Astrocyte (in vitro differentiated cells and primary cell): Measurements from ENCODE around the gene ST6GALNAC6. TPM values are rescaled to one million over a fixed set of nuclear protein-coding genes. Genes with fewer than 3 reads are reported as not detected.
"Not testable (repeated sequence)": the region's sequence is repeated elsewhere in the genome, so short reads cannot be mapped to it uniquely, and the experiment has no call there.

Source experiments
- DNase-seq: peaks from one replicate; pipeline ENCODE4 v3.0.0-alpha.2; 2010; ENCODE audit warnings: low read depth
- FAIRE-seq: peaks from 2 replicates; lab custom pipeline; 2011; peaks lifted over from hg19 to GRCh38; lab: Jason Lieb, UNC
- H2AFZ ChIP-seq: 2 replicates; pipeline ENCODE4 v1.6.0; 2012; ENCODE audit warnings: low read depth, low read length, inconsistent platforms
- H3K27ac ChIP-seq: 2 replicates; pipeline ENCODE4 v1.5.1; 2011; ENCODE audit warnings: low read depth, low read length, inconsistent platforms
- H3K27me3 ChIP-seq: 2 replicates; pipeline ENCODE4 v1.6.0; 2011; ENCODE audit warnings: low read length, inconsistent platforms; ENCODE audit not compliant: insufficient read depth
- H3K36me3 ChIP-seq: 2 replicates; pipeline ENCODE4 v1.5.1; 2011; ENCODE audit warnings: low read length, inconsistent platforms; ENCODE audit not compliant: insufficient read depth
- H3K4me1 ChIP-seq: 2 replicates; pipeline ENCODE4 v1.5.1; 2011; ENCODE audit warnings: low read length, inconsistent platforms; ENCODE audit not compliant: insufficient read depth
- H3K4me2 ChIP-seq: 2 replicates; pipeline ENCODE4 v1.6.0; 2012; ENCODE audit warnings: low read length, inconsistent platforms
- H3K4me3 ChIP-seq: 2 replicates; pipeline ENCODE4 v1.5.1; 2011; ENCODE audit warnings: low read depth, mild to moderate bottlenecking, low read length, inconsistent platforms; ENCODE audit not compliant: insufficient read depth
- H3K79me2 ChIP-seq: 2 replicates; pipeline ENCODE4 v1.6.0; 2012; ENCODE audit warnings: mild to moderate bottlenecking, low read length, inconsistent platforms; ENCODE audit not compliant: insufficient read depth
- H3K9ac ChIP-seq: 2 replicates; pipeline ENCODE4 v1.6.0; 2012; ENCODE audit warnings: mild to moderate bottlenecking, low read length, inconsistent platforms
- H3K9me3 ChIP-seq: 2 replicates; pipeline ENCODE4 v1.5.1; 2012; ENCODE audit warnings: low read depth, mild to moderate bottlenecking, low read length, inconsistent platforms; ENCODE audit not compliant: insufficient read depth
- H4K20me1 ChIP-seq: 2 replicates; pipeline ENCODE4 v1.6.0; 2012; ENCODE audit warnings: low read length, inconsistent platforms; ENCODE audit not compliant: insufficient read depth
- H3K27ac Mint-ChIP-seq: one replicate; pipeline ENCODE4 v1.8.0; 2021; ENCODE audit warnings: mild to moderate bottlenecking, mixed read lengths; ENCODE audit not compliant: unreplicated experiment
- H3K27me3 Mint-ChIP-seq: one replicate; pipeline ENCODE4 v1.8.0; 2021; ENCODE audit warnings: low read depth, mixed read lengths; ENCODE audit not compliant: unreplicated experiment
- H3K36me3 Mint-ChIP-seq: one replicate; pipeline ENCODE4 v1.8.0; 2021; ENCODE audit warnings: low read depth, mixed read lengths; ENCODE audit not compliant: unreplicated experiment
- H3K4me1 Mint-ChIP-seq: one replicate; pipeline ENCODE4 v1.8.0; 2021; ENCODE audit warnings: low read depth, mixed read lengths; ENCODE audit not compliant: unreplicated experiment
- H3K4me3 Mint-ChIP-seq: one replicate; pipeline ENCODE4 v1.8.0; 2021; ENCODE audit warnings: mild to moderate bottlenecking, moderate library complexity, mixed read lengths; ENCODE audit not compliant: unreplicated experiment
- H3K9me3 Mint-ChIP-seq: one replicate; pipeline ENCODE4 v1.8.0; 2021; ENCODE audit warnings: mild to moderate bottlenecking, mixed read lengths; ENCODE audit not compliant: unreplicated experiment
- EZH2 ChIP-seq: IDR thresholded peaks from 2 replicates; pipeline ENCODE4 v1.6.1; 2012; ENCODE audit warnings: mild to moderate bottlenecking, low read length, inconsistent platforms; ENCODE audit not compliant: insufficient read depth
- total RNA-seq: library from RNA; stranded (reverse); gene quantifications from 2 replicates; pipeline ENCODE4 v1.2.1, GENCODE V29; 2021
- TF ChIP-seq, protein P1 (sequence below): IDR thresholded peaks from 2 replicates; pipeline ENCODE4 v1.5.1; 2011; ENCODE audit warnings: low read depth, mild to moderate bottlenecking, inconsistent platforms, low read length, moderate library complexity; ENCODE audit not compliant: insufficient read depth

Gene ST6GALNAC6
- total RNA-seq, 1 donor from 2014 or later, result 30.4 TPM

- Mint-ChIP-seq H3K4me1 (peaks cover 16% of the 10 kb centered on the region), H3K27me3 (no peaks in the 10 kb centered on the region), H3K4me3 (no peak overlapping the region), H3K9me3 (no peaks in the 10 kb centered on the region), H3K27ac (peak overlapping the region; percentile 18), H3K36me3 (peaks cover 15% of the 10 kb centered on the region)
- DNase-seq (no peak), FAIRE-seq (no peak)
- H3K27ac ChIP-seq, result no peak overlapping the region
- TF ChIP-seq EZH2, result no peak
- TF ChIP-seq, protein P1, sequence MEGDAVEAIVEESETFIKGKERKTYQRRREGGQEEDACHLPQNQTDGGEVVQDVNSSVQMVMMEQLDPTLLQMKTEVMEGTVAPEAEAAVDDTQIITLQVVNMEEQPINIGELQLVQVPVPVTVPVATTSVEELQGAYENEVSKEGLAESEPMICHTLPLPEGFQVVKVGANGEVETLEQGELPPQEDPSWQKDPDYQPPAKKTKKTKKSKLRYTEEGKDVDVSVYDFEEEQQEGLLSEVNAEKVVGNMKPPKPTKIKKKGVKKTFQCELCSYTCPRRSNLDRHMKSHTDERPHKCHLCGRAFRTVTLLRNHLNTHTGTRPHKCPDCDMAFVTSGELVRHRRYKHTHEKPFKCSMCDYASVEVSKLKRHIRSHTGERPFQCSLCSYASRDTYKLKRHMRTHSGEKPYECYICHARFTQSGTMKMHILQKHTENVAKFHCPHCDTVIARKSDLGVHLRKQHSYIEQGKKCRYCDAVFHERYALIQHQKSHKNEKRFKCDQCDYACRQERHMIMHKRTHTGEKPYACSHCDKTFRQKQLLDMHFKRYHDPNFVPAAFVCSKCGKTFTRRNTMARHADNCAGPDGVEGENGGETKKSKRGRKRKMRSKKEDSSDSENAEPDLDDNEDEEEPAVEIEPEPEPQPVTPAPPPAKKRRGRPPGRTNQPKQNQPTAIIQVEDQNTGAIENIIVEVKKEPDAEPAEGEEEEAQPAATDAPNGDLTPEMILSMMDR, result no peak
- no peak overlapping the region for H3K4me2 ChIP-seq
- H3K9ac ChIP-seq, result no peak overlapping the region
- peaks cover 7% of the 10 kb centered on the region for H3K79me2 ChIP-seq
- no peaks in the 10 kb centered on the region for H3K9me3 ChIP-seq
- H3K27me3 ChIP-seq, result no peaks in the 10 kb centered on the region
- H3K4me3 ChIP-seq, result no peak overlapping the region
- H4K20me1 ChIP-seq, result peaks cover 27% of the 10 kb centered on the region
- H2AFZ ChIP-seq, result no peak overlapping the region
- H3K4me1 ChIP-seq, result peaks cover 28% of the 10 kb centered on the region
- H3K36me3 ChIP-seq, result no peaks in the 10 kb centered on the region
Measured at GRCh38 chr9:127870887-127871286, 28.5 kb downstream of the ST6GALNAC6 start.

GRCh38 chr9:127870153-127870491, 29.3 kb downstream of the ST6GALNAC6 start:
- H3K4me3 Mint-ChIP-seq, H3K9me3 ChIP-seq, H3K27ac Mint-ChIP-seq, H3K27ac ChIP-seq, FAIRE-seq, H2AFZ ChIP-seq, H3K4me3 ChIP-seq, H3K9ac ChIP-seq, H3K4me2 ChIP-seq, H3K27me3 ChIP-seq, H3K27me3 Mint-ChIP-seq, H3K4me1 Mint-ChIP-seq, DNase-seq, H3K36me3 ChIP-seq, H3K79me2 ChIP-seq, H3K9me3 Mint-ChIP-seq: not testable (repeated sequence)
- peaks cover 23% of the 10 kb centered on the region for H4K20me1 ChIP-seq
- peaks cover 15% of the 10 kb centered on the region for H3K36me3 Mint-ChIP-seq
- peaks cover 20% of the 10 kb centered on the region for H3K4me1 ChIP-seq

GRCh38 chr9:127869310-127870152, 29.9 kb downstream of the ST6GALNAC6 start:
- Histone ChIP-seq H3K79me2 (peaks cover 2% of the 10 kb centered on the region), H3K36me3 (no peaks in the 10 kb centered on the region), H3K27ac (no peak overlapping the region), H3K4me2 (no peak overlapping the region), H3K9ac (no peak overlapping the region), H4K20me1 (peaks cover 20% of the 10 kb centered on the region), H3K9me3 (no peaks in the 10 kb centered on the region), H3K4me3 (no peak overlapping the region), H3K27me3 (no peaks in the 10 kb centered on the region), H3K4me1 (peaks cover 15% of the 10 kb centered on the region), H2AFZ (no peak overlapping the region)
- no peak for DNase-seq
- Mint-ChIP-seq H3K4me1 (peaks cover 10% of the 10 kb centered on the region), H3K27me3 (no peaks in the 10 kb centered on the region), H3K4me3 (no peak overlapping the region), H3K36me3 (peaks cover 15% of the 10 kb centered on the region), H3K27ac (no peak overlapping the region), H3K9me3 (no peaks in the 10 kb centered on the region)
- no peak for FAIRE-seq
- TF ChIP-seq, protein P1, result peak; percentile 76
- no peak for TF ChIP-seq EZH2
